Activated B cell treated with CpG ODN at 0.5 μM for 24 hours (primary cell): ENCODE data around the gene PAN2. TPM values are rescaled to one million over a fixed set of nuclear protein-coding genes. Genes with fewer than 3 reads are reported as not detected.
A peak's percentile ranks its signal among the peaks of the same experiment; 100 is the strongest.

Source experiments
- ATAC-seq: fragments of 200-7000 bp; cut with Tn5 transposase; one replicate; pipeline ENCODE4 v1.10.0; 2021; ENCODE audit warnings: low read depth, mild to moderate bottlenecking, moderate library complexity
- CTCF ChIA-PET: fragments of 350-600 bp; sonication (Branson Sonifier 250); formaldehyde crosslinking; loops from one replicate; lab custom pipeline; 2021; ENCODE audit warnings: antibody characterized with exemption; lab: Charles Lee
- POLR2A ChIA-PET: fragments of 350-600 bp; sonication (Branson Sonifier 250); formaldehyde crosslinking; loops from one replicate; lab custom pipeline; 2021; ENCODE audit warnings: antibody characterized with exemption; lab: Charles Lee
- DNase-seq: peaks from one replicate; pipeline ENCODE4 v3.0.0; 2022
- H3K27ac Mint-ChIP-seq: one replicate; pipeline ENCODE4 v1.8.0; 2020; ENCODE audit warnings: mixed read lengths
- H3K27me3 Mint-ChIP-seq: one replicate; pipeline ENCODE4 v1.8.0; 2021; ENCODE audit warnings: mixed read lengths
- H3K36me3 Mint-ChIP-seq: one replicate; pipeline ENCODE4 v1.8.0; 2021; ENCODE audit warnings: low read depth, mixed read lengths
- H3K4me1 Mint-ChIP-seq: one replicate; pipeline ENCODE4 v1.8.0; 2021; ENCODE audit warnings: mixed read lengths
- H3K4me3 Mint-ChIP-seq: one replicate; pipeline ENCODE4 v1.8.0; 2020; ENCODE audit warnings: mild to moderate bottlenecking, mixed read lengths
- H3K9me3 Mint-ChIP-seq: one replicate; pipeline ENCODE4 v1.8.0; 2020; ENCODE audit warnings: mixed read lengths
- intact Hi-C: fragments of 100-400 bp; cut with micrococcal nuclease; formaldehyde crosslinking; loops from one replicate; pipeline ENCODE4 v1.15.1; 2024
- total RNA-seq: library from RNA; stranded (reverse); gene quantifications from 2 replicates; pipeline ENCODE4 v1.2.3, GENCODE V29; 2022
- TF ChIP-seq, protein P1 (sequence below): fragments of 200-600 bp; IDR thresholded peaks from one replicate; pipeline ENCODE4 v1.8.0; 2022; ENCODE audit warnings: antibody characterized with exemption, mild to moderate bottlenecking

The PAN2 gene
- total RNA-seq, 1 donor from 2014 or later = 98.9 TPM

DNA sequence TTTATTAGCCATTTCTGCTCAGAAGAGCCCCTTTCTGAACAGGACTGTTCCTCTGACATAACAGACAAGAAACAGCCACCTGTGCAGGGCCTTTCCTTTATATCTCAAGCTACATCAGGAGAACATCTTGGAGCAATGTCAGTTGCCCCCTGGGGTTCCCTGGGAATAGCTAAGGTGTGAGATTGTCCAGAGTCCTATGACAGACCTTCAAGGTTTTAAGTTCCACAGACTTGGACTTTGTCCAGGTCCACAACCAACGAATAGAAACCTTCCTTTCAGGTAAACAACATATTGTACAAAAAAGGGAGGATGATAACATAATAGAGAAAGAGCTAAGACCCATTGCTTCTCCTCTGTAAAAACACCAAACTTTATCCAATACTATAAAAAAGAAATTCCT, 7.8 kb upstream of the PAN2 start:
- POLR2A ChIA-PET = interaction anchor here (0.7 to 1.3 kb wide), 3 partner anchors 18 to 108 kb away, joined by 5 to 8 read pairs (median 6); partner anchors contain the start of genes STAT2 and TIMELESS
- intact Hi-C loops = no loop called here
- CTCF ChIA-PET = no interaction called here
- Mint-ChIP-seq H3K27me3 (no peaks in the 10 kb centered on the region), H3K36me3 (peaks cover 55% of the 10 kb centered on the region), H3K9me3 (no peaks in the 10 kb centered on the region), H3K4me1 (peaks cover 35% of the 10 kb centered on the region), H3K27ac (peak overlapping the region; percentile 53), H3K4me3 (no peak overlapping the region)
- TF ChIP-seq, protein P1, sequence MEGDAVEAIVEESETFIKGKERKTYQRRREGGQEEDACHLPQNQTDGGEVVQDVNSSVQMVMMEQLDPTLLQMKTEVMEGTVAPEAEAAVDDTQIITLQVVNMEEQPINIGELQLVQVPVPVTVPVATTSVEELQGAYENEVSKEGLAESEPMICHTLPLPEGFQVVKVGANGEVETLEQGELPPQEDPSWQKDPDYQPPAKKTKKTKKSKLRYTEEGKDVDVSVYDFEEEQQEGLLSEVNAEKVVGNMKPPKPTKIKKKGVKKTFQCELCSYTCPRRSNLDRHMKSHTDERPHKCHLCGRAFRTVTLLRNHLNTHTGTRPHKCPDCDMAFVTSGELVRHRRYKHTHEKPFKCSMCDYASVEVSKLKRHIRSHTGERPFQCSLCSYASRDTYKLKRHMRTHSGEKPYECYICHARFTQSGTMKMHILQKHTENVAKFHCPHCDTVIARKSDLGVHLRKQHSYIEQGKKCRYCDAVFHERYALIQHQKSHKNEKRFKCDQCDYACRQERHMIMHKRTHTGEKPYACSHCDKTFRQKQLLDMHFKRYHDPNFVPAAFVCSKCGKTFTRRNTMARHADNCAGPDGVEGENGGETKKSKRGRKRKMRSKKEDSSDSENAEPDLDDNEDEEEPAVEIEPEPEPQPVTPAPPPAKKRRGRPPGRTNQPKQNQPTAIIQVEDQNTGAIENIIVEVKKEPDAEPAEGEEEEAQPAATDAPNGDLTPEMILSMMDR = no peak
- no peak for ATAC-seq
- no peak for DNase-seq

DNA sequence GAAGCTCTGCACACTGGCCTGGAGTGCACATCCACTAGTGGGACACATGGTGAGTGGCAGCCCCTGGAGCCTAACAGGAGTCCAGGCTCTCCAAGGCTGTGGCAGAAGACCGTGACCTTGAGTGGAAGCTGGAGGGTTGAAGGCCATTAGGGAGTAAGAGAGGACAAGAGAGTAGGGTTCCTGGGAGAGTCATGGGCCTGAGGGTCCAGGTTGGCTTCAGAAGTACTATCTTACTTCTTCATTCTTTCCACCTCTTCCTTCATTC, 5.3 kb upstream of the PAN2 start:
- ChIA-PET CTCF (no interaction called here), POLR2A (interaction anchor here (0.7 to 4.2 kb wide), 19 partner anchors 8 to 365 kb away, joined by 3 to 76 read pairs (median 6); partner anchors contain the start of genes APOF, CNPY2, COQ10A and CS)
- intact Hi-C loops = loop anchor here (2.0 to 10.0 kb wide), 4 partner anchors 36 to 296 kb away; partner anchors contain the start of genes BAZ2A, COQ10A and CS
- H3K4me3 Mint-ChIP-seq = peak overlapping the region; percentile 85
- peaks cover 36% of the 10 kb centered on the region for H3K36me3 Mint-ChIP-seq
- H3K27ac Mint-ChIP-seq = peak overlapping the region; percentile 98
- no peak for ATAC-seq
- DNase-seq = no peak
- TF ChIP-seq, protein P1 = no peak
- peaks cover 42% of the 10 kb centered on the region for H3K4me1 Mint-ChIP-seq
- no peaks in the 10 kb centered on the region for H3K27me3 Mint-ChIP-seq
- H3K9me3 Mint-ChIP-seq = no peaks in the 10 kb centered on the region

DNA sequence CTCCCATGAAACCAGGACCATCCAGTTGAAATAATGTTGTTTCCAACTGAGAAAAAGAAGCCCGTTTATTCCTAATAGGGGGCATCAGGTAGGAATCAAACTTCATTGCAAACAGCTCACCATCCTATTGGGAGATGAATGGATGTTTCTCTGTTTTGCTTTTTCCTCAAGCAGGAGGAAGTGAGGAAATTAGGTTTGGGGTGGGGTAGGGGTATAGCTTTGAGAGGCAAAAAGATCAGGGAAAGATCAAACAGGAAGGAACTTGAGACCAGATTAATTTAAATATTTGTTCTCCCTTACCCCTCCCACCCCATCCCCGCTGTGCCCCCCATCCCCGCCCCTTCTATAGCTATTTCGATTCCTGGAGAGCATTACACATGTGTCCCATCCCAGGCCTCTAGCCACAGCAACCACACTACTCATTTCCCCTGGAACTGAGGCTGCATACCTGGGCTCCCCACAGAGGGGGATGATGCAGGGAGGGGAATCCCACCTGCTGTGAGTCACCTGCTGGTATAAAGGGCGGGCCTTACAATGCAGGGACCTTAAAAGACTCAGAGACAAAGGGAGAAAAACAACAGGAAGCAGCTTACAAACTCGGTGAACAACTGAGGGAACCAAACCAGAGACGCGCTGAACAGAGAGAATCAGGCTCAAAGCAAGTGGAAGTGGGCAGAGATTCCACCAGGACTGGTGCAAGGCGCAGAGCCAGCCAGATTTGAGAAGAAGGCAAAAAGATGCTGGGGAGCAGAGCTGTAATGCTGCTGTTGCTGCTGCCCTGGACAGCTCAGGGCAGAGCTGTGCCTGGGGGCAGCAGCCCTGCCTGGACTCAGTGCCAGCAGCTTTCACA, 4.7 kb upstream of the PAN2 start, which contains the start of gene IL23A:
Gene IL23A, plus strand, starts transcription at position 577 of the 850 bp plus-strand sequence. Its CDS starts 161 bp downstream, at position 738.
- H3K4me1 Mint-ChIP-seq = peaks cover 47% of the 10 kb centered on the region
- CTCF ChIA-PET = interaction anchor here (0.6 to 1.1 kb wide), 2 partner anchors 22 to 126 kb away, joined by 4 to 6 read pairs; partner anchors contain the start of gene STAT2
- DNase-seq (peak; percentile 54), ATAC-seq (peak; percentile 54)
- POLR2A ChIA-PET = interaction anchor here (0.7 to 4.2 kb wide), 22 partner anchors 8 to 365 kb away, joined by 3 to 76 read pairs (median 6); partner anchors contain the start of genes APOF, CNPY2, COQ10A and CS
- H3K27me3 Mint-ChIP-seq = no peaks in the 10 kb centered on the region
- TF ChIP-seq, protein P1 = no peak
- intact Hi-C loops = loop anchor here (1.0 to 10.0 kb wide), 8 partner anchors 22 to 296 kb away; partner anchors contain the start of genes BAZ2A, COQ10A, CS and STAT2
- peak within 1 kb of the TSS; percentile 85 for H3K4me3 Mint-ChIP-seq
- peak within 1 kb of the TSS; percentile 98 for H3K27ac Mint-ChIP-seq
- peaks cover 36% of the 10 kb centered on the region for H3K36me3 Mint-ChIP-seq
- no peaks in the 10 kb centered on the region for H3K9me3 Mint-ChIP-seq

DNA sequence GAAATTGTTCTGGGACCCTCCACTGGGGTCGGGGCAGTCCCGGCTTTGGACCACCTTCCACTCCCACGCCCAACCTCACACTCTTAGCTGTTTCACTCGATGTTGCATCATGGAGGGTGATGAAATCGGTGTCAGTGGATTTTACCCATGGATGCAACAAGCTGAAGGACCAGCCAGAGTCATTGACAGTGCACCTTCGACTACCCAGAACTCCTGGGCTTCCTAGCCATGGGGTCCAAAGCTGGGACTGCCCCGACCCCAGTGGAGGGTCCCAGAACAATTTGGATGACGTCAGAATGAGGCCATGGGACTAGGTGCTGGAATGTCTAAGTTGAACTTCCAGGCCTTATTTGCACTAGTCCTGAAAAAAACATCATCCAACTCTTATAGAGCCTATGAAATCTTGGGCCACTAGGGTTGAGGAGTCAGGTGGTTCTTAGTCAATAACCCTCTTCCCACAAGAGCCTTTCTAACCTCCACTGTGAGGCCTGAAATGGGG, 4.0 kb upstream of the PAN2 start:
- ChIA-PET POLR2A (interaction anchor here (1.1 to 4.2 kb wide), 16 partner anchors 9 to 364 kb away, joined by 3 to 76 read pairs (median 6); partner anchors contain the start of genes APOF, CNPY2, CS and RAB5B), CTCF (interaction anchor here (1.1 kb wide), 1 partner anchor 22 kb away, joined by 6 read pairs; the partner anchor contains the start of gene STAT2)
- no peaks in the 10 kb centered on the region for H3K9me3 Mint-ChIP-seq
- TF ChIP-seq, protein P1 = no peak
- H3K27me3 Mint-ChIP-seq = no peaks in the 10 kb centered on the region
- DNase-seq (no peak), ATAC-seq (no peak)
- intact Hi-C loops = loop anchor here (1.0 to 10.0 kb wide), 8 partner anchors 22 to 297 kb away; partner anchors contain the start of genes BAZ2A, COQ10A, CS and STAT2
- no peak overlapping the region for H3K4me3 Mint-ChIP-seq
- H3K36me3 Mint-ChIP-seq = peaks cover 31% of the 10 kb centered on the region
- peaks cover 54% of the 10 kb centered on the region for H3K4me1 Mint-ChIP-seq
- H3K27ac Mint-ChIP-seq = peak overlapping the region; percentile 98
